Caco-2 (cell line): ENCODE data around the gene NATD1. TPM values are rescaled to one million over a fixed set of nuclear protein-coding genes. Genes with fewer than 3 reads are reported as not detected.

Experiments used
- BruUV-seq: library from RNA; stranded (reverse); fragments of 400-500 nt; replicated peaks from 2 replicates; lab custom pipeline; 2021; lab: Mats Ljungman, UMichigan
- CTCF ChIA-PET: fragments of 300-600 bp; sonication (Branson Sonifier 250); formaldehyde crosslinking; loops from one replicate; lab custom pipeline; 2022; ENCODE audit warnings: antibody characterized with exemption; lab: Charles Lee
- POLR2A ChIA-PET: fragments of 300-600 bp; sonication (Branson Sonifier 250); formaldehyde crosslinking; loops from one replicate; lab custom pipeline; 2022; ENCODE audit warnings: antibody characterized with exemption; lab: Charles Lee
- DNase-seq, 2 experiments: peaks; one replicate each; pipeline versions ENCODE4 v3.0.0 to v3.0.0-alpha.2; 2020 to 2022
- H3K27me3 ChIP-seq: replicated peaks from 2 replicates; pipeline ENCODE4 v1.6.0; 2011; ENCODE audit warnings: low read length; ENCODE audit not compliant: control insufficient read depth, insufficient read depth
- H3K36me3 ChIP-seq: 2 replicates; pipeline ENCODE4 v1.5.1; 2011; ENCODE audit warnings: low read length; ENCODE audit not compliant: control insufficient read depth, insufficient read depth
- H3K4me1 ChIP-seq: fragments of 250-450 bp; sonication (Bioruptor Pico); 2 replicates; pipeline ENCODE4 v1.5.1; 2020; ENCODE audit warnings: mild to moderate bottlenecking
- H3K4me3 ChIP-seq: 2 replicates; pipeline ENCODE4 v1.5.1; 2011; ENCODE audit warnings: low read depth, mild to moderate bottlenecking, control low read depth, low read length
- H3K9me3 ChIP-seq: fragments of 250-450 bp; sonication (Bioruptor Pico); 2 replicates; pipeline ENCODE4 v1.5.1; 2020; ENCODE audit warnings: mild to moderate bottlenecking, moderate library complexity
- H3K27ac Mint-ChIP-seq: one replicate; pipeline ENCODE4 v1.8.0; 2022; ENCODE audit warnings: mixed read lengths; ENCODE audit not compliant: unreplicated experiment
- H3K27me3 Mint-ChIP-seq: one replicate; pipeline ENCODE4 v1.8.0; 2022; ENCODE audit warnings: mixed read lengths; ENCODE audit not compliant: insufficient read depth, unreplicated experiment
- H3K36me3 Mint-ChIP-seq: one replicate; pipeline ENCODE4 v1.8.0; 2022; ENCODE audit warnings: mild to moderate bottlenecking, mixed read lengths; ENCODE audit not compliant: insufficient read depth, unreplicated experiment
- H3K4me1 Mint-ChIP-seq: one replicate; pipeline ENCODE4 v1.8.0; 2022; ENCODE audit warnings: low read depth, mixed read lengths; ENCODE audit not compliant: unreplicated experiment
- H3K4me3 Mint-ChIP-seq: one replicate; pipeline ENCODE4 v1.8.0; 2022; ENCODE audit warnings: mild to moderate bottlenecking, moderate library complexity, mixed read lengths; ENCODE audit not compliant: unreplicated experiment
- H3K9me3 Mint-ChIP-seq: one replicate; pipeline ENCODE4 v1.8.0; 2022; ENCODE audit warnings: mixed read lengths; ENCODE audit not compliant: unreplicated experiment
- intact Hi-C: fragments of 100-400 bp; cut with micrococcal nuclease; formaldehyde crosslinking; loops from one replicate; pipeline ENCODE4 v1.10.0; 2022; ENCODE audit not compliant: unreplicated experiment
- total RNA-seq: library from RNA; stranded (reverse); gene quantifications from 2 replicates; pipeline ENCODE4 v1.2.3, GENCODE V29; 2022
- TF ChIP-seq, protein P1 (sequence below), 2 experiments: fragments of 200-600 bp in 1 of 2; IDR thresholded peaks; 1 replicate in 1 of 2; 2 replicates in 1 of 2; pipeline versions ENCODE4 v1.5.1 to v1.8.0; 2011 to 2022; ENCODE audit warnings: antibody characterized with exemption in 1 of 2, control low read depth in 1 of 2, inconsistent platforms in 1 of 2, low read depth in 1 of 2, low read length in 1 of 2, mild to moderate bottlenecking in 1 of 2, moderate library complexity in 1 of 2; ENCODE audit not compliant: insufficient read depth in 1 of 2, severe bottlenecking in 1 of 2, unreplicated experiment in 1 of 2

NATD1 gene
- total RNA-seq, 1 experiment from 2014 or later, result 18.4 TPM

DNA sequence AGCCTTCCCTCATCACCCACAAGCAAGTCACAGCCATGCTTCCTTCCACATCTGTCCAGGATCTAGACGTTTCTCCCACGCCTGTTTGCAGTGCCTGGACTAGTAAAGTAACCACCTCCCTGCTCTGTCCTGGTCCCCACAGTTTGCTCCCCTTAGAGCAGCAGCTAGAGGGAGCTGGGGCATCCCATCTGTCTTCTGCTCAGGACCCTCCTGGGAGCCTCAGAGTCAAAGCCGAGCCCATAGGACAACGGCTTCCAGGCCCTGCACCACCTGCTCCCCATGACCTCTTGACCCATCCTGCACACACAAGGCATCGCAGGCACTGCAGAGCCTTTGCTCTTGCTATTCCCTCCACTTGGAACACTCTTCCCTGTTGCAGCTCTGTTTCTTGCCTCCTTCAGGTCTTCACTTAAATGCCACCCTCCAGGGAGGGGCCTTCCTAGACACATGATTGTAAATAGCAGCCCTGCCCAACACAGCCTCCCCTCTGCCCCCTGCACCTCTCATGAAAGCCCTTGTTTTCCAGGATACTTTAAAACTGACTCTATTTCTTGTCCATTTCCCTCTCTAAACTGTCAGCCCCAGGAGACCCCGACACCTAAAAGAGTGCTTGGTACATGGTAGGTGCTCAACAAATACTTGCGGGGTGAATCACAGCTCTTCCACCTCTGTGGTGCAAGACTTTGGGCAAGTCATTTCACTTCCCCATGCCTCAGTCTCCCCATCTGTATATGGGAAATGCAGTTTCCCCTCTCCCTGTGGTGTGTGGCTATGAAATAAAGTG lies 3.1 kb downstream of the NATD1 start:
- BruUV-seq, result no TSS peak
- DNase-seq, result no peak
- Mint-ChIP-seq H3K36me3 (no peaks in the 10 kb centered on the region), H3K4me3 (no peak overlapping the region), H3K9me3 (no peaks in the 10 kb centered on the region), H3K4me1 (peaks cover 7% of the 10 kb centered on the region), H3K27ac (no peak overlapping the region), H3K27me3 (no peaks in the 10 kb centered on the region)
- POLR2A ChIA-PET, result interaction anchor here (1.2 kb wide), 1 partner anchor 207 kb away, joined by 4 read pairs; the partner anchor contains the start of gene USP22
- TF ChIP-seq, protein P1, sequence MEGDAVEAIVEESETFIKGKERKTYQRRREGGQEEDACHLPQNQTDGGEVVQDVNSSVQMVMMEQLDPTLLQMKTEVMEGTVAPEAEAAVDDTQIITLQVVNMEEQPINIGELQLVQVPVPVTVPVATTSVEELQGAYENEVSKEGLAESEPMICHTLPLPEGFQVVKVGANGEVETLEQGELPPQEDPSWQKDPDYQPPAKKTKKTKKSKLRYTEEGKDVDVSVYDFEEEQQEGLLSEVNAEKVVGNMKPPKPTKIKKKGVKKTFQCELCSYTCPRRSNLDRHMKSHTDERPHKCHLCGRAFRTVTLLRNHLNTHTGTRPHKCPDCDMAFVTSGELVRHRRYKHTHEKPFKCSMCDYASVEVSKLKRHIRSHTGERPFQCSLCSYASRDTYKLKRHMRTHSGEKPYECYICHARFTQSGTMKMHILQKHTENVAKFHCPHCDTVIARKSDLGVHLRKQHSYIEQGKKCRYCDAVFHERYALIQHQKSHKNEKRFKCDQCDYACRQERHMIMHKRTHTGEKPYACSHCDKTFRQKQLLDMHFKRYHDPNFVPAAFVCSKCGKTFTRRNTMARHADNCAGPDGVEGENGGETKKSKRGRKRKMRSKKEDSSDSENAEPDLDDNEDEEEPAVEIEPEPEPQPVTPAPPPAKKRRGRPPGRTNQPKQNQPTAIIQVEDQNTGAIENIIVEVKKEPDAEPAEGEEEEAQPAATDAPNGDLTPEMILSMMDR (IDR thresholded peaks at IDR 0.05; ENCODE audit: insufficient read depth in 1 of 2, low read depth in 1 of 2, low read length in 1 of 2, severe bottlenecking in 1 of 2, unreplicated experiment in 1 of 2), result no peak
- intact Hi-C loops, result no loop called here
- H3K4me3 ChIP-seq, result no peak overlapping the region
- H3K27me3 ChIP-seq, result no peaks in the 10 kb centered on the region
- no peaks in the 10 kb centered on the region for H3K9me3 ChIP-seq
- CTCF ChIA-PET, result no interaction called here
- peaks cover 8% of the 10 kb centered on the region; the same call in 1 of the 2 replicates for H3K4me1 ChIP-seq
- H3K36me3 ChIP-seq, result no peaks in the 10 kb centered on the region

DNA sequence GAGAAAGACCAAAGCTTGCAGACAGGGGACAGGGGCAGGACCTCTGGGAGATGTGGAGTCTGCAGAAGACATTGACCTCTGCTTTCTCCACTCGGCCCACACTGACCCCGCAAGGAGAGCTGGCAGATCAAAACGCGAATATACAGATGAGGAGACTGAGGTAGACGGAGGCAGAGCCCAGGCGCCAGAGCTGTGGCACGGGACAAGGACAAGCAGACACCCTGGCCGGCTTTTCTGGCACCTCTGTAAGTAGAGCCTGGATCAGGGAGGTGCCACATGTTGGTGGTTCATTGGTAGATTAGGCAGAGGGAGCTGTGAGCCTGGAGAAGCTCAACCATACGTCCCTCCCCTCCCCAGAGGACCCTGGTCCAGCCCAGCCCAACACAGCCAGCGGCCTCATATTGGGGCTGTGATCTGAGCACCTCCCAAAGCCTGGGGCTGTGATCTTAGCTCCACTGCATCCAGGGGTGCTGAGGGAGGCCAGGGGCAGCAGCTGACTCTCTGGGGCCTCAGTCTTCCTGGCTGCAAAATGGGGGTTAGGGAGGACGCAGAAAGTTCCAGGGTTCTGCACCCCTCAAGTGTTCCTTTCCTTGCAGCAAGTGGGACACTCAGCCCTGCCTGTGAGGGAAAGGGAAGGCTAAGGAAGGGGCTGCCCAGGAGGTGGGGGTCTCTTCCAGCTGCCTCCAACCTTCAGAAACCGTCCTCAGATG lies 4.0 kb downstream of the NATD1 start:
- POLR2A ChIA-PET, result interaction anchor here (1.2 kb wide), 1 partner anchor 206 kb away, joined by 4 read pairs; the partner anchor contains the start of gene USP22

DNA sequence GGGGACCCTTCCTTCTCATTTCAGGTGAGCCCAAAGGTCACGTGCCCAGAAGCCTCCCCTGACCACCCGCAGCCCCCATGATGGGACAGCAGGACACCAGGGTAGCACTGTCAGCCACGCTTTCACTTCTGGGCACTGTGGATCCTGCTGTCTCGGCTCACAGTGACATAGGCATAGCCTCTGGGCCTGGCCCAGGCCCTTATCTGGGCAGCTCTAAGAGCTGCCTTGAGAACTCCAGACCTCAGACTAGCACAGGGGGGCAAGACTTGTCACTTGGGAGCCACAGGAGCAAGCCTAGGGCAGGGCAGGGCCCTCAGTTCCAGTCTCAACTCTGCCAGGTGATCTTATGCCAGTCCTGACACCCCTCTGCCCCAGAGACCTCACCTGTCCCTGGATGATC lies 4.7 kb downstream of the NATD1 start:
- Histone ChIP-seq H3K9me3 (no peaks in the 10 kb centered on the region), H3K4me1 (peaks cover 15% of the 10 kb centered on the region), H3K36me3 (no peaks in the 10 kb centered on the region), H3K27me3 (no peaks in the 10 kb centered on the region), H3K4me3 (no peak overlapping the region)
- H3K4me3 Mint-ChIP-seq, result no peak overlapping the region
- intact Hi-C loops, result no loop called here
- H3K4me1 Mint-ChIP-seq, result peaks cover 7% of the 10 kb centered on the region
- DNase-seq, result no peak
- no TSS peak for BruUV-seq
- TF ChIP-seq, protein P1 (IDR thresholded peaks at IDR 0.05; ENCODE audit: insufficient read depth in 1 of 2, low read depth in 1 of 2, low read length in 1 of 2, severe bottlenecking in 1 of 2, unreplicated experiment in 1 of 2), result no peak
- H3K9me3 Mint-ChIP-seq, result no peaks in the 10 kb centered on the region
- no peak overlapping the region for H3K27ac Mint-ChIP-seq
- POLR2A ChIA-PET, result no interaction called here
- CTCF ChIA-PET, result interaction anchor here (0.8 kb wide), 1 partner anchor 27 kb away, joined by 4 read pairs; no protein-coding TSS in a partner anchor
- H3K36me3 Mint-ChIP-seq, result no peaks in the 10 kb centered on the region
- no peaks in the 10 kb centered on the region for H3K27me3 Mint-ChIP-seq

More for the DNA sequence above, 4.0 kb downstream of the NATD1 start:
- TF ChIP-seq, protein P1 (IDR thresholded peaks at IDR 0.05; ENCODE audit: insufficient read depth in 1 of 2, low read depth in 1 of 2, low read length in 1 of 2, severe bottlenecking in 1 of 2, unreplicated experiment in 1 of 2), result no peak
- Mint-ChIP-seq H3K36me3 (no peaks in the 10 kb centered on the region), H3K4me1 (peaks cover 7% of the 10 kb centered on the region), H3K27me3 (no peaks in the 10 kb centered on the region), H3K27ac (no peak overlapping the region), H3K4me3 (no peak overlapping the region), H3K9me3 (no peaks in the 10 kb centered on the region)
- Histone ChIP-seq H3K4me3 (no peak overlapping the region), H3K27me3 (no peaks in the 10 kb centered on the region), H3K9me3 (no peaks in the 10 kb centered on the region), H3K36me3 (no peaks in the 10 kb centered on the region), H3K4me1 (peaks cover 8% of the 10 kb centered on the region; the same call in 1 of the 2 replicates)
- BruUV-seq, result no TSS peak
- intact Hi-C loops, result no loop called here
- no peak for DNase-seq
- CTCF ChIA-PET, result interaction anchor here (0.8 kb wide), 1 partner anchor 27 kb away, joined by 4 read pairs; no protein-coding TSS in a partner anchor
